OCI-M2 (cell line): Measurements from ENCODE around the gene DIAPH3.

Experiments used
- DNase-seq: peaks from one replicate; lab custom pipeline; 2025; ENCODE audit not compliant: unreplicated experiment; lab: John Stamatoyannopoulos, UW

DIAPH3 gene

DNA sequence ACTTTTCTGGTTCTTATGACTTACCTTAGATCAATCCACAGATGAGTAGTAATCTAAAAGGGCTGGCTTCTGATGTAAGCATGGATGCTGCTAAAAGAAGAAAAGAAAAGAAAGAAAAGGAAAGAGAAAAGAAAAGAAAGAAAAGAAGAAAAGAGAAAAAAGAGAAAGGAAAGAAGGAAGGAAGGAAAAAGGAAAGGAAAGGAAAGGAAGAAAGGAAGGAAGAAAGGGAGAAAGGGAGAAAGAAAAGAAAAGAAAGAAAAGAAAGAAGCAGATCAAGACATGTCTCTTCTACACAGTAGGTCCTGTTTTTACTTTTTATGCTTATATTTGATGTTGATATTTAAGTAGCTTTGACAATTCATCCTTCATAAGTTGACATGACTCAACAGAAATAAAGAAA lies 421.3 kb downstream of the DIAPH3 start:
- no peak for DNase-seq

DNA sequence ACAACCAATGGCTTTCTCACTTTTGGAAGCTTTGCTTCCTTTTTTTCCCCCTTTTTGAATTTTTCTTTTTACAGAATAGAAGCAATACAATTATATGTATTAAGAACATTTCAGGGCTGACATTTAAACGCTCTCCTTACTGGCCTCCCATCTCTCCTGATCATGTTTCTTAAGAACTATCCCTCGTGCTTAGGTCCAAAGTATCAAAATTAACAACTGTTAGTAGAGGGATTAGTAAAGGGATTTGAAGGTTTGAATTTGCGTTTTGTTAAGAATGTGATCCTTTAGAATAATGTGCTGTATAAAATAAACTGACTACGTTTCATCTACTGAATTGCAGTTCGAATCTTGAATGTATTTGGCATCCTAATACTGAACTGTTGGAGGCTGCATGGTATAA lies 424.8 kb downstream of the DIAPH3 start:
- no peak for DNase-seq

DNA sequence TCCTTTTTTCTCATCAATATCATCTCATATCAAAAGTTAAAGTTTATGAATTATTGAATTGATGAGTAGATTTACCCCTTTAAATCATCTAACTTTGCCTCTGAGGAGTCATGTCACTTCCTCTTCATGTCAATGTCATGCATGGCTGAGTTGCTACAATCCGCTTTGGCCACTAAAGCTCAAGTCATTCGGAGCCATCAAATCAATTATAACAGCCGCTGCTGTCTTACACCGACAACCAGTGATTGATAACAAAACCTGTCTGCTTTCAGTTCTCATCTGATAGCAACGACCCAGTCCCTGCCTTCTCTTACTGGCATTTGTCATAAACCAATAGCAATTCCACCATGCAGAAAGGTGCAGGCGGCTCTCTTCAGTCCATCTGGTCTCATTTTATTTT lies 429.3 kb downstream of the DIAPH3 start:
- DNase-seq: no peak

DNA sequence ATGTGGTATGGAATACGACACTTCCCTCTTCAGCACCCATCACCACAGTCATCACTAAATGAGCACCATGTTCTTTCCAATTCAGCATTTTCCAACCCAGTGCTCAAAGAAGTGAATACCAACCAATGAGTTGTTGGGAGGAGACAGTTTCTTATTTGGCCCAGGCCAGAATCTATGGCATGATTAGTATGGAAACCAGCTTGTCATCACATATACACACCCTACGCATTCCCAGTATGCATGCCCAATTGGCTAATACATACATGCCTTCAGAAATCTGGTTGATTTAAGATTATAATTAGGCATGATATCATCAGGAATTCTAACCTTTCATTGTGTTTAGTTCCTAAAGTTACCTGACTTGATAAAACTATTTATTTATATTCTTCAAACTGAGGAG lies 430.0 kb downstream of the DIAPH3 start:
- DNase-seq: no peak

DNA sequence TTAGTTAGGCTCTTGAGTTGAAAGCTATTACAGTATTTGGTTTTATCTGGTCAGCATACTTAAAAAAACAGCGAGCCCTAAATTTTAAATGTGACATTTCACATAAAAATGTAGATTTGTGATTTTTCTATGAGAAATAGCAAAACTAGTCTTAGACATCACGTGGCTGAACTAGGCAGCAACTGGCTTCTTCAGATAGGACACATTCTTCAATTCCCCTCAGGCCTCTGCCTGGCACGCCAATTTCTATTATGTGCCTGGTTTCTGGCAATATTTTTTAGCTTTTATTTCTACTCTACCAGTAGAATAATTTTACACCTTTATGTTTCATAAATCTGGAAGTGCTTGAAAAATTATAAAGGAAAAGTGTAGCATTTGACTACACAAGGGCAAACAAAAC lies 433.7 kb downstream of the DIAPH3 start:
- DNase-seq: no peak

DNA sequence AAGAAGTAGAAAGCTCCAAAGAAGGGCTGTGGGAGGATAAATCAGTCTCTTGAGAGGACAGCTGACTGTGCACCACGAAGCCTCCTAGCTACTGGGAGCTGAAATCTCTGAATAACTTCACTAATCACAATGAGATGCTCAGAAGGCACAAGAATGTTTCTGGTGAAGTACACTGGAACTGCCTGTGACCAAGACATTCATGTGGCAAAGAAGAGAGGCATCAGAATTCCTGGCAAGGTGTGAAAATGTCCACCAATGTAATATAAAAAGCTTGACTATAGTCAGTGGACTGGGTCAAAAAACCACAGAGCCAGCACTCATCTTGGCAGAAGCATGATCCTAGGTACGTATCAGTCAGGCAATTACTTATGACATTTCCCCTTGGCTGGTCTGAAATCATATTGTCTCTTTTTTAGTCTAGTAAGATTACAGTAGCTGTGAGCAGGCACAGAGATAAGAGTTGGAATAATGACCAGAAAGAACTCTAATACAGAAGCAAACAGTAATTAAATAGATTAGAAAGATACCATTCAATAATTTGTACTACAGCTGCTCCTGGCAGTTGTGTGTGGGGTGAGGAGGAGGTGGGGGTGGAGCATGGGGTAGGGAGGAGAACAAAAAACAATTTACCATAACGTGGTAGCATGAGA lies 434.7 kb downstream of the DIAPH3 start:
- DNase-seq: no peak

DNA sequence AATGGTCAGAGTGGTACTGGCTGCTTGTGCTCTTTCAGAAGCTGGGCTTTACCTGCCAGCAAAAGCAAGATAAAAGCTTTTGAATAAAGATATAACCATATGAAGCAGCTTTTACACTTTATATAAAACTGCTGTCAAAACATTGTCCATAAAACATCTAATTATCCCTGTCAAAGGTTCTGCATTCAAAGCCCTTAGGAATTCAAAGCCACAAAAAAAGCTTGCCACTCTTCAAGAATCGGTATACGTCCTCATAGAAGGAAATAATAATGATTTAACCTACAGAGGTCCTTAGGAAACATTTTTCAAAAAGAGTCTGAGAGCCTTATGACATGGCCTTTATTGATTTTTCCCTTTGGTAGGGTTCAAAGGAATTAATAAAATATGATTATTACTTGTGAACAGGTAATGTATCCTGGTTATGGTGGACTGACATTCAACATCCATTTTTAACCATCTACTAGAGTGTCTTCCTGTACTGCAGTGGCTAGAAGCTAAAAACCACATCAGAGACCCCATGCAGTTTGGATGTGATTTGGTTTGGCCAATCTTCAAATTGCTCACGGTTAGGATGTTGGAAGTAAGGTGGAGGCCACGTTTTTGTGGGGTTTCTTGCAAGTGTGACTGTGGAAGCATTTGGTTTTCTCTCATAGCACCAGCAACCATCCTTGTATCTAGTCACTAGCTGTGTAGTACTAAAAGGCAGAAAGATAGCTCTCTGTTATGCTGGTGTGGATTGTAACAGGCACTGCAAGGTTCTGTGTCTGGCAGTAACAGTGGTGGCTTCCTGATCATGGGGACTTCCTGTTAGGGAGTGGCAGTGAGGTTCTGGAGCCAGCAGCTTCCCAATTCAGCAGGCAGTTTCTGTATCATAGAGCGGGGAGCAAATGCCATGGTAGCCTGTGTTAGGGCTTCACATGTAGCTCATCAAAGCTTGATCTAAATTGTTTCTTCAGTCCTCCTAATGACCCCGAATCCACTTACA lies 441.5 kb downstream of the DIAPH3 start:
- DNase-seq: no peak

DNA sequence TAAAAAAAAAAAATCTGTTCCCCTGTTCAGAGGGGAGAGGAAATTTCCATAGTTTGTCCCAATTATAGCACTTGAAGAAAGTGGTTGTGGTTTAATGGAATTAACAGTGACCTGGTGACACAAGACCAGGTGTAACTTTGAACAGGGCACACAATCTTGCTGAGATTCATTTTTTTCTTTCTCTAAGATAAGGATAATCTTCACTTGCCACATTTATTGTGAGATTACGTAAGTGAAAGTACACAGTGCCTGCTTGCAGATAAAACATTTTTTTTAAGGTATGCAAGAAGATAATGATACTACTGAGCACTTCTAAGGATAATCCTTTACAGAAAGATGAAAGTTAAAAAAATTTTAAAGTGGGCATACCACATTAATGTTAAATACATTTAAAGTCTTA lies 448.1 kb downstream of the DIAPH3 start:
- no peak for DNase-seq

DNA sequence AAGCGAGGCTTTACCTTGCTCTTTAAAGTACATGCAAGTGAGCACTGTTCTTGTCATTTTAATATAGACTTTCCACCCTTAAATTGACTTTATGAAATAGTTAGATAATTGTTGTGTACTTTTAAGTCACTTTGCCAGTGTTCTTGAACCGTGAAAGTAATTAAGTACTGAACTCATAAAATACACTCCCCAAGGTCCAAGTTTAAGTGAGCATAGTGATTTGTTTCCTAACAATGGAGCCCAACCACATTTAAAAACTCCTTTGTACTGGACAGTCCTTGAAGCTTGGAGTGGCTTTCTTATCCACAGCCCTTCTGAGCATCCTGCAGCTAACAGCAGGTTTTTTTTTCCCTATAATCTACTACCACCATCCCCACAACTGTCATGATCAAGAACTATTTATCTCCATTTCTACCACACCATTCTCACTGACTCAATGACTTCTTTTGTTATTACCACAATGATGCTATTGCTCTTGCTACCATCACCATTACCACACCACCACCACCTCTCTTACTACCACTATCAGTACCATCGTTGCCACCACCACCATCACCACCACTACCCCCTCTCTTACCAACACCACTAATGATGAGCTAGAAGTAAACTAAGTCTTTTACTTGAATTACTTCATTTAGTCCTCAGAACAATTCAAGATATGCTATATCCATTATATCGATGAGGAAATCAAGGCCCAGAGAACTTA lies 452.6 kb downstream of the DIAPH3 start:
- no peak for DNase-seq

DNA sequence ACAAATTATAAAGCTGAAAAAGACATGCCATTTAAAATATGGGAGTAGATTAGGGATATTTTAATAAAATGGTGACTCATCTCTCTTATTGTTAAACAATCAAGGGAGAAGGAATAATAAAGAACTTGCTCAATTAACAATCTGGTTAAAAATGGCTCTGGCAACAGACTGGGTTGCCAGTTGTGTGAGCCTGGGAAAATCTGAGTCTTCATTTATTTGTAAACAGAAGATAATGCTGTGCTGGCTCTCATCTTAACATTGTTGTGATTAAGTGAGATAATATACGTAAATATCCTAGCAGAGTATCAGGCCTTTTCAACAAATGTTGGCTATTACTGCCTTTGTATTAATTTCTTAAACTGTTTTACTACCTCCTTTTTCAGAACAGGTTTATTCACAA lies 453.3 kb downstream of the DIAPH3 start:
- DNase-seq: no peak

DNA sequence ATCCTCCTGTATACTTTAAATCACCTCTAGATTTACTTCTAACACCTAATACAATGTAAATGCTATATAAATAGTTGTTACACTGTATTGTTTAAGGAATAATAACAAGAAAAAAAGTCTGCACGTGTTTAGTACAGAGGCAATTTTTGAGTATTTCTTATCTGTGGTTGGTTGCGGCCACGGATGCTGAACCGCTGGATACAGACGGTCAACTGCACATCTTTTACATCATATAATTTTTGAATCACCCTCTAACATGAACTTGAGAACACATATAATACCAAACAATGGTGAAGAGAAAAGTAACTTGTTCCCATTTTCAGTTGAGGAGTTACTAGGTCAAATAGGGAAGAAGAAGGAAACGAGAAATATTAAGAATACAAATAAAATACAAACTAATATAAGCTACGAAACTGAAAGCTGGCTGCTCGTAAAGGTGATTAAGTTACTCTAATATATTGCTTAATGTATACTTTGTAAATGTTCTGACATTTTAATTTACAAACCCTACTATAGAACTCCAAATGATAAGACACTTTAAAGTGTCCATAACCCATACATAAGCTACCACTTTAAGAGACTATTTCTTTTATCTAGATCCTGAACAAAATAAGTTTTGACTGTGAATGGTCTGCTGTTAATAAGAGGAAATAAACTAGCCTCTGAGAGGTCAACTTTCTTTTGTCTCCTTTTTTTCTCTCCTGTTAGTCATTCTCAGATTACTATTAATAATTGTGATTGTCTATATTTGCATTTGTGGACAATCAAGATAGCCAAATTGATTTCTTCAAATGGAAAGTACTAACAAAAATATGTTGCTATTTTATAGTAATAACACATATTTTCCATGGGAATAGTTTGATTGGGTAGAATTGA lies 457.4 kb downstream of the DIAPH3 start:
- DNase-seq: no peak

DNA sequence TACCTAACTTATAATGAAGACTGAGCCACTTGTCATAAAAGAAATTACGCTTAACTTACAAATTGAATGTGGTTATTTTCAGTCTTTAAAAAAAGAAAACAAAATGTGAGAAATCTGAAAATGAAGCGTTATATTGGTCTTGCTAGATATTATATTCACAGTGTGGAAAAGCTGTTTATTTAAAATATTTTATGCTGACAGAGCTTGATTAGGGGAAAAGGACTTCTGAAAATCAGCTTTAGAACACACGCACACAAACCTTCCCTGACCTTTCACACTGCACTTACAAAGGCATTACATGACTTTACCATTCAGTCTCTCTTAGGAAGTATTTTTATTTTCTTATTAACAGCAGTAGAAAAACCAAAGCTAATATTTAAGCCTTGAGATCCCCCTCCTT lies 461.5 kb downstream of the DIAPH3 start:
- no peak for DNase-seq

DNA sequence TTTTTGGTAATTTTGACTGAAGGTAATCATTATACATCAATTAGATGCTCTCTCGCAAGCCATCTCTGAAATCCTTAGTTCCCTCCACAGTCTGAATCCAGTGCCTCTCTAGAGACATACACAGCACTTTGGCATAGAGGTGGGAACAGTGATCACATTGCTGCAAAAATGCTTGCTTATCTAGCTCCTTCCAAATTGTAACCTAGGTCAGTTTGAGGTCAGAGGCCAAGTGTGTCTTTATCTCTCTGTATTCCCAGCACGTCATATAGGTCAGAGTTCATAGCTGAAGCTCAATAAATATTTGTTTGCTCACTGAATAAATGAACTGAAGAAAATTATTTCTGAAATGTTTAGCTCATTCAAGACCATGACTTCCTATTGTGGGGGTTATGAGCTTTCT lies 462.5 kb downstream of the DIAPH3 start:
- DNase-seq: no peak

DNA sequence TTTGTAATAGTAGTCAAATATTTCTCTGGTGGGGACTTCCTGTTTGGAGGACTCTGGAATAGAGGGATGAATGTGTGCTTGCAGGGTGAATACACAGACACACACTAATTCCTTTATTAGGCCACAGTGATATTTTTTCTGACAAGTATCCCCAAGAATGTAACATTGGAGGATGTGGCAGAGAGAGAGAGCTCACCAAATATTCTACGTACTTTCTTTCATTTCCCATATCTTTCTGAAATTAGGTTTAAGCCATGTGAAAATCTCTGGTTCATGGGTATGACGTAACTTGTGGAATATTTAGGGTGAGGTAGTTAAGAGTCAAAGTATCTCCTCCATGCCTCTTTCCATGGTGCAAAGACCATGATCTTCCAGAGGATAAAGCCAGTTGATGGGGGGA lies 463.4 kb downstream of the DIAPH3 start:
- no peak for DNase-seq

DNA sequence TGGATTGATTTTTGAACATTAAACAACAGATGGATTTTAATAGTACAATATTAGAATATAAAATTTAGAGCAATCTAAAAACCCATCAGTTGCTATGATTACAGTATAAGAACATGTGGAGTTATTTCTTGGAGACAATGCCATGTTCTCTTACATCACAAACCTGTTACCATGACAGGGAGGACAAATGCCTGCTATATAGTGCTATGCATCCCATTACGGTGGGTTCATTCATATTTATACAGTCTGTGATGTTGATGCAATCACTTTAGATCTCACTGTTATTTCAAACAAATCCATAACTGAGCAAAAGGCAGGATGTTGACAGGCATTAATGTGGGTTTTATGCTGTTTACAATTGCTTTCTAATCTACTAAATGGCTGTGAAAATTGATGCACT lies 467.5 kb downstream of the DIAPH3 start:
- DNase-seq: no peak

DNA sequence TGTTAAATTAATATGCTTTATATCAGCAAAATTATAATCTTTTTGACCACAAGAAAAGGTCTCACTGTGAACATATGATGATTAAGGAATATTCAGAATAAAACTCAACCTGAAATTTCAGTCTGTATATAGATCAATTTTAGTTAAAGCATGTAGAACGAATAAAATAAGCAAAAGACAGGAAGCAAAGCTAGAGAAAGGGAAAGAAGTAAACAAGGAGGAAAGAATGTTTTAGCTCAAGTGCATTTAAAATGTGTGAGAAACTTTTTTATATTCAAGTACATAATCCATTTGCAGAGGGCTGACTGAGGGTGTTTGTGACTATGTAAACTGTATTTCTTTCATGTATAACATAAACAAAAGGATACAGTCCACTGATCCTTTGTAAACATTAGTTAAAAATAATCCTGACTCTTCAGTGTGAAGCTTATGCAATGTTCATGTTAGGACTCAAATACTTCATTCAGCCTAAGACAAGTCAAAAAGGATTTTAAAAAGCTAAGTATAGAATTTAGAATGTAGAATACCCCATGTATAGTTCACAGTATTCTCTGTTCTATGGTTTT lies 472.1 kb downstream of the DIAPH3 start:
- no peak for DNase-seq

DNA sequence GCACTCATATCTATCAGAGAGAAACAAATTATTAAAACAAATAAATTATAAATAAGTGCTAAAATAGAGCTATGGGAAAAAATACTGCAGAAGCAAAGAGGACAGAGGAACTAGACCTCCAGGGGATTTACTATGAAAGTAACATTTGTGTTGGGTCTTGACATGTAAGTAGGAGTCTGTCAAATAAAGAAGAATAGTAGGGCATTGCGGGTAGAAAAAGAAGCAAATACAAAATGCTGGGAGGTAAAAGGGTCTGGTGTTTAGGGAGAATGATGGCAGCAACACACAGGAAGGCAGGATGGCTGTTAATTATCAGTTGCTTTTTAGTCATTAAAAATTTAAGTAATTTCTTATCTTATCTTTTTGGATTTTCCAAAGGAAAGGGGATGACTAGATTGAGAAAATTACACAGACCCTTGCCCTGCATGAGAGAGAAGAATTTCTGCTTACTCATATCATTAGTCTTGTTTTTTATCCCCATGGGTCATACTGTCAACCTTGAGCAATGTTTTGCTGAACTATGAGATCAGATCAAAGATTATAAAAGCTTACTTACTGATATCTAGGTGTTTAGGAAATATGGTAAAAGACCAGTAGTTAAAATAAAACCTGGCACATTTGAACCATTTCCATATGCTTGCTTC lies 472.7 kb downstream of the DIAPH3 start:
- DNase-seq: no peak

DNA sequence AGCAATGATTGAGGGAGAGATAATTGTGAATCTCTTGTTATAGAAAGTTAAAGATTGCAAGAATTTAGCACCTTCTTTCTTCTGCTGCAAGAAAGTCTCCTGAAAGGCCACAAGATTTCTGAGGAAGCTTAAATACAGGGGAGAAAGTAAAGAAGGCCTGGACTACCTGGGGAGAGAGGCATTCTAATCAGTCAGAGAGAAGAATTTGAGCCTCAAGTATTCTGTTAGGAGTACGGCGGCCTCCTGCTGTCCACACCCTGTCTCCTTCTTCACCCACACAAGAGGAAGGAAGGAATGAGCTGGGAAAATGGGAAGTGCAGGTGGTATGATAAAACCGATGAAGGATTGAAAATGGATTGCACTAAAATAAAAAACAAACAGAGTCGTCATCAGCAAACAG lies 474.7 kb downstream of the DIAPH3 start:
- no peak for DNase-seq

DNA sequence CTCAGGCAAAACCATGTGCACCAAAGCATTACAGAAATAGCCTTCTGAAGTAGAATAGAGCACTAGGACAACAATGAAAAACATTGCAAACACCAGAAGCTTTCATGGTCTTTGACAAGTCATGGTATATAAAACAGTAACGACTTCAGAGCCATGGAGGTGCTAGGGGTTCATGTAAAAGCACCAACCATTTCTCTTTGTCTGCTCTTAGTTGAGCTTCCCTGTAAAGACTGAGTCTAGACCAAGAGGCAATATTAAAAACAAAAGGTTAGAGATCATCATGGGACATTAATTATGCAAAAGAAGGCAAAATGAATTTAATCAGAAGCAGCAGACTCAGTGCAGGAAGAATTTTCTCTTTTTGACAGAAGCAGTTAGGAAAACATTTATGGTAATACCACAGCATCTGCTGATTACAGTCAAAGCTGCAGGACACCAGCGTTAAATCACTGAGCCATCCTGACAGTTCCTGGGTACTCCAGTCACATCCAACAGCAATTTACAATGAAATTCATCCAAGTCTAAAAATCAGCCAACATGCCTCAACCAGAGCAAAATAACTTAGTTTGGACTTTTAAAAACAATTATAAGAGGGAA lies 476.8 kb downstream of the DIAPH3 start:
- DNase-seq: no peak

DNA sequence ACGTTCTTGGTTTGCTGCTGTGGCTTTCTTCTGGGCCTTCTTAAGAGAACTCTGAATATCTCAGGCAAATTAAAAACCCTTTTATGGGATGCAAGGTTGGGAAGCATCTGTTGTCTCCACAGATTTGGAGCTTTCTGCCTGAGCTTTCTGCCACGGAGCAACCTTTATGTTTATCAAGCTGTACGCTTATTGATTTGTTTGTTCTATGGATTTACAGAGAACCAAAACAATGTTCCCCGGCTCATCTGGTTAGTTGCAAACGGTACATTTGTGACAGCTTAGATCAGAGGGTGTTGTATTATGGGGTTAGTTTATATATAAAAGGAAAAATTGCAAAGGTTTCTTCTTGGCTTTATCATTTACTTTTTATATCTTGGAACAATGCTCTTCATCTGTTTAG lies 479.6 kb downstream of the DIAPH3 start:
- DNase-seq: no peak
